ENCODE results near the gene VMO1.

VMO1 gene

GRCh38 chr17:4751932-4752331, 34.2 kb downstream of the VMO1 start:
- Histone ChIP-seq H3K36me3 (ENCODE audit: control insufficient read depth, insufficient read depth, low read length, severe bottlenecking) (no peaks in the 10 kb centered on the region), H3K27me3 (replicated peaks; ENCODE audit: control insufficient read depth, insufficient read depth, low read length) (peaks cover 49% of the 10 kb centered on the region), H3K9ac (ENCODE audit: low read length) (no peak overlapping the region), H3K4me3 (ENCODE audit: low read length) (no peak overlapping the region), H3K9me3 (ENCODE audit: control insufficient read depth, low read length) (no peaks in the 10 kb centered on the region), H3K4me1 (ENCODE audit: control insufficient read depth, insufficient read depth, low read length) (no peaks in the 10 kb centered on the region)
- no peak for DNase-seq (ENCODE audit: low read depth)

GRCh38 chr17:4750606-4751005, 35.6 kb downstream of the VMO1 start:
- Histone ChIP-seq H3K9ac (ENCODE audit: low read length) (no peak overlapping the region), H3K9me3 (ENCODE audit: control insufficient read depth, low read length) (no peaks in the 10 kb centered on the region), H3K36me3 (ENCODE audit: control insufficient read depth, insufficient read depth, low read length, severe bottlenecking) (no peaks in the 10 kb centered on the region), H3K4me1 (ENCODE audit: control insufficient read depth, insufficient read depth, low read length) (no peaks in the 10 kb centered on the region), H3K4me3 (ENCODE audit: low read length) (no peak overlapping the region), H3K27me3 (replicated peaks; ENCODE audit: control insufficient read depth, insufficient read depth, low read length) (peaks cover 52% of the 10 kb centered on the region)
- DNase-seq (ENCODE audit: low read depth), result no peak

- no peaks in the 10 kb centered on the region for H3K36me3 ChIP-seq (ENCODE audit: control insufficient read depth, insufficient read depth, low read length, severe bottlenecking)
- no peak for DNase-seq (ENCODE audit: low read depth)
- H3K27me3 ChIP-seq (replicated peaks; ENCODE audit: control insufficient read depth, insufficient read depth, low read length), result peaks cover 55% of the 10 kb centered on the region
- H3K4me3 ChIP-seq (ENCODE audit: low read length), result no peak overlapping the region
- H3K9me3 ChIP-seq (ENCODE audit: control insufficient read depth, low read length), result no peaks in the 10 kb centered on the region
- no peaks in the 10 kb centered on the region for H3K4me1 ChIP-seq (ENCODE audit: control insufficient read depth, insufficient read depth, low read length)
- H3K9ac ChIP-seq (ENCODE audit: low read length), result no peak overlapping the region
Measured at GRCh38 chr17:4748686-4749085, 37.5 kb downstream of the VMO1 start.

- DNase-seq (ENCODE audit: low read depth), result no peak
- Histone ChIP-seq H3K4me3 (ENCODE audit: low read length) (no peak overlapping the region), H3K4me1 (ENCODE audit: control insufficient read depth, insufficient read depth, low read length) (no peaks in the 10 kb centered on the region), H3K36me3 (ENCODE audit: control insufficient read depth, insufficient read depth, low read length, severe bottlenecking) (no peaks in the 10 kb centered on the region), H3K9ac (ENCODE audit: low read length) (no peak overlapping the region), H3K9me3 (ENCODE audit: control insufficient read depth, low read length) (no peaks in the 10 kb centered on the region), H3K27me3 (replicated peaks; ENCODE audit: control insufficient read depth, insufficient read depth, low read length) (peaks cover 49% of the 10 kb centered on the region)
Measured at GRCh38 chr17:4747847-4748246, 38.3 kb downstream of the VMO1 start.

- Histone ChIP-seq H3K9ac (ENCODE audit: low read length) (no peak overlapping the region), H3K4me3 (ENCODE audit: low read length) (no peak overlapping the region), H3K9me3 (ENCODE audit: control insufficient read depth, low read length) (no peaks in the 10 kb centered on the region), H3K27me3 (replicated peaks; ENCODE audit: control insufficient read depth, insufficient read depth, low read length) (peaks cover 35% of the 10 kb centered on the region), H3K4me1 (ENCODE audit: control insufficient read depth, insufficient read depth, low read length) (no peaks in the 10 kb centered on the region), H3K36me3 (ENCODE audit: control insufficient read depth, insufficient read depth, low read length, severe bottlenecking) (no peaks in the 10 kb centered on the region)
- DNase-seq (ENCODE audit: low read depth), result no peak
Measured at GRCh38 chr17:4744999-4745969, 40.9 kb downstream of the VMO1 start.

GRCh38 chr17:4743898-4744297, 42.3 kb downstream of the VMO1 start:
- H3K4me3 ChIP-seq (ENCODE audit: low read length), result no peak overlapping the region
- H3K4me1 ChIP-seq (ENCODE audit: control insufficient read depth, insufficient read depth, low read length), result peaks cover 3% of the 10 kb centered on the region
- H3K9me3 ChIP-seq (ENCODE audit: control insufficient read depth, low read length), result no peaks in the 10 kb centered on the region
- H3K36me3 ChIP-seq (ENCODE audit: control insufficient read depth, insufficient read depth, low read length, severe bottlenecking), result no peaks in the 10 kb centered on the region
- DNase-seq (ENCODE audit: low read depth), result no peak
- peaks cover 32% of the 10 kb centered on the region for H3K27me3 ChIP-seq (replicated peaks; ENCODE audit: control insufficient read depth, insufficient read depth, low read length)
- no peak overlapping the region for H3K9ac ChIP-seq (ENCODE audit: low read length)

- H3K36me3 ChIP-seq (ENCODE audit: control insufficient read depth, insufficient read depth, low read length, severe bottlenecking), result no peaks in the 10 kb centered on the region
- no peak overlapping the region for H3K9ac ChIP-seq (ENCODE audit: low read length)
- H3K4me1 ChIP-seq (ENCODE audit: control insufficient read depth, insufficient read depth, low read length), result peaks cover 6% of the 10 kb centered on the region
- H3K27me3 ChIP-seq (replicated peaks; ENCODE audit: control insufficient read depth, insufficient read depth, low read length), result peaks cover 36% of the 10 kb centered on the region
- H3K4me3 ChIP-seq (ENCODE audit: low read length), result no peak overlapping the region
- H3K9me3 ChIP-seq (ENCODE audit: control insufficient read depth, low read length), result no peaks in the 10 kb centered on the region
- no peak for DNase-seq (ENCODE audit: low read depth)
Measured at GRCh38 chr17:4743216-4743615, 42.9 kb downstream of the VMO1 start.

GRCh38 chr17:4742629-4743028, 43.5 kb downstream of the VMO1 start:
- H3K4me1 ChIP-seq (ENCODE audit: control insufficient read depth, insufficient read depth, low read length), result peaks cover 6% of the 10 kb centered on the region
- no peak for DNase-seq (ENCODE audit: low read depth)
- H3K4me3 ChIP-seq (ENCODE audit: low read length), result no peak overlapping the region
- H3K9me3 ChIP-seq (ENCODE audit: control insufficient read depth, low read length), result no peaks in the 10 kb centered on the region
- no peaks in the 10 kb centered on the region for H3K36me3 ChIP-seq (ENCODE audit: control insufficient read depth, insufficient read depth, low read length, severe bottlenecking)
- no peak overlapping the region for H3K9ac ChIP-seq (ENCODE audit: low read length)
- H3K27me3 ChIP-seq (replicated peaks; ENCODE audit: control insufficient read depth, insufficient read depth, low read length), result peaks cover 39% of the 10 kb centered on the region

GRCh38 chr17:4742133-4742532, 44.0 kb downstream of the VMO1 start:
- H3K27me3 ChIP-seq (replicated peaks; ENCODE audit: control insufficient read depth, insufficient read depth, low read length), result peaks cover 39% of the 10 kb centered on the region

GRCh38 chr17:4741544-4741943, 44.6 kb downstream of the VMO1 start:
- peaks cover 39% of the 10 kb centered on the region for H3K27me3 ChIP-seq (replicated peaks; ENCODE audit: control insufficient read depth, insufficient read depth, low read length)

More at GRCh38 chr17:4742133-4742532, 44.0 kb downstream of the VMO1 start:
- H3K9me3 ChIP-seq (ENCODE audit: control insufficient read depth, low read length), result no peaks in the 10 kb centered on the region
- no peaks in the 10 kb centered on the region for H3K36me3 ChIP-seq (ENCODE audit: control insufficient read depth, insufficient read depth, low read length, severe bottlenecking)
- peaks cover 6% of the 10 kb centered on the region for H3K4me1 ChIP-seq (ENCODE audit: control insufficient read depth, insufficient read depth, low read length)
- no peak overlapping the region for H3K9ac ChIP-seq (ENCODE audit: low read length)
- H3K4me3 ChIP-seq (ENCODE audit: low read length), result no peak overlapping the region
- DNase-seq (ENCODE audit: low read depth), result no peak

GRCh38 chr17:4740584-4740983, 45.6 kb downstream of the VMO1 start:
- H3K27me3 ChIP-seq (replicated peaks; ENCODE audit: control insufficient read depth, insufficient read depth, low read length), result peaks cover 36% of the 10 kb centered on the region
- no peak overlapping the region for H3K4me3 ChIP-seq (ENCODE audit: low read length)
- no peaks in the 10 kb centered on the region for H3K36me3 ChIP-seq (ENCODE audit: control insufficient read depth, insufficient read depth, low read length, severe bottlenecking)
- no peak for DNase-seq (ENCODE audit: low read depth)
- H3K9me3 ChIP-seq (ENCODE audit: control insufficient read depth, low read length), result no peaks in the 10 kb centered on the region
- peaks cover 9% of the 10 kb centered on the region for H3K4me1 ChIP-seq (ENCODE audit: control insufficient read depth, insufficient read depth, low read length)
- no peak overlapping the region for H3K9ac ChIP-seq (ENCODE audit: low read length)

More at GRCh38 chr17:4741544-4741943, 44.6 kb downstream of the VMO1 start:
- no peak overlapping the region for H3K4me3 ChIP-seq (ENCODE audit: low read length)
- no peaks in the 10 kb centered on the region for H3K9me3 ChIP-seq (ENCODE audit: control insufficient read depth, low read length)
- DNase-seq (ENCODE audit: low read depth), result no peak
- H3K4me1 ChIP-seq (ENCODE audit: control insufficient read depth, insufficient read depth, low read length), result peaks cover 6% of the 10 kb centered on the region
- no peaks in the 10 kb centered on the region for H3K36me3 ChIP-seq (ENCODE audit: control insufficient read depth, insufficient read depth, low read length, severe bottlenecking)
- no peak overlapping the region for H3K9ac ChIP-seq (ENCODE audit: low read length)
